SKM-1 treated with dmso at 0.1 percent for 144 hours (cell line): ENCODE results near the gene MCU.

Experiments used
- DNase-seq: peaks from one replicate; lab custom pipeline; 2025; ENCODE audit not compliant: unreplicated experiment; lab: John Stamatoyannopoulos, UW

MCU gene

GRCh38 chr10:72800741-72801092 lies 108.8 kb downstream of the MCU start:
- DNase-seq, result no peak

- no peak for DNase-seq
These were observed 109.4 kb downstream of the MCU start for GRCh38 chr10:72801263-72801868.

GRCh38 chr10:72802332-72802731 lies 110.4 kb downstream of the MCU start:
- no peak for DNase-seq

GRCh38 chr10:72802763-72803505 lies 111.0 kb downstream of the MCU start:
- DNase-seq, result no peak

GRCh38 chr10:72808001-72808400 lies 116.1 kb downstream of the MCU start:
- DNase-seq, result no peak

GRCh38 chr10:72809006-72809405 lies 117.1 kb downstream of the MCU start:
- DNase-seq, result no peak

GRCh38 chr10:72810976-72811375 lies 119.0 kb downstream of the MCU start:
- DNase-seq, result no peak

GRCh38 chr10:72812415-72812752 lies 120.4 kb downstream of the MCU start:
- no peak for DNase-seq

- DNase-seq, result peak; percentile 18
These were observed 120.9 kb downstream of the MCU start for GRCh38 chr10:72812753-72813430.

GRCh38 chr10:72814099-72814790 lies 122.3 kb downstream of the MCU start:
- DNase-seq, result no peak

- DNase-seq, result no peak
These were observed 124.6 kb downstream of the MCU start for GRCh38 chr10:72816565-72816964.

- no peak for DNase-seq
These were observed 126.1 kb downstream of the MCU start for GRCh38 chr10:72818076-72818475.

- no peak for DNase-seq
These were observed 127.1 kb downstream of the MCU start for GRCh38 chr10:72819053-72819452.

- no peak for DNase-seq
These were observed 129.7 kb downstream of the MCU start for GRCh38 chr10:72821606-72822005.

- no peak for DNase-seq
These were observed 130.5 kb downstream of the MCU start for GRCh38 chr10:72822342-72822986.

- DNase-seq, result no peak
These were observed 133.2 kb downstream of the MCU start for GRCh38 chr10:72825163-72825562.

- no peak for DNase-seq
These were observed 134.4 kb downstream of the MCU start for GRCh38 chr10:72826346-72826745.

- DNase-seq, result no peak
These were observed 136.4 kb downstream of the MCU start for GRCh38 chr10:72828294-72828693.

- no peak for DNase-seq
These were observed 138.7 kb downstream of the MCU start for GRCh38 chr10:72830625-72831024.

GRCh38 chr10:72831696-72832409 lies 139.9 kb downstream of the MCU start:
- no peak for DNase-seq

GRCh38 chr10:72832701-72833100 lies 140.8 kb downstream of the MCU start:
- no peak for DNase-seq
